HCT116 (cell line): ENCODE results near the gene ABCC8. TPM values are rescaled to one million over a fixed set of nuclear protein-coding genes. Genes with fewer than 3 reads are reported as not detected.

Experiments
- ATAC-seq: fragments of 200-7000 bp; cut with Tn5 transposase; 2 replicates; pipeline ENCODE4 v1.9.1; 2020; ENCODE audit warnings: mild to moderate bottlenecking, moderate library complexity
- BruUV-seq: library from RNA; stranded (reverse); fragments of 400-500 nt; replicated peaks from 2 replicates; lab custom pipeline; 2021; lab: Mats Ljungman, UMichigan
- CTCF ChIA-PET: fragments of 300-600 bp; sonication (Branson Sonifier 250); formaldehyde crosslinking; loops from one replicate; lab custom pipeline; 2021; ENCODE audit warnings: antibody characterized with exemption; lab: Charles Lee
- POLR2A ChIA-PET: fragments of 300-600, 350-600 bp; sonication (Branson Sonifier 250); formaldehyde crosslinking; loops from one replicate; lab custom pipeline; 2021; ENCODE audit warnings: antibody characterized with exemption; lab: Charles Lee
- RAD21 ChIA-PET, 2 experiments: fragments of 300-600 bp; sonication (Branson Sonifier 250); formaldehyde crosslinking; loops; one replicate each; lab custom pipeline; 2023; ENCODE audit warnings: low total read pairs in 2 of 2; ENCODE audit not compliant: uncharacterized antibody in 2 of 2, unreplicated experiment in 2 of 2, low non-redundant PET in 1 of 2; lab: Charles Lee
- DNase-seq: peaks from one replicate; pipeline ENCODE4 v3.0.0-alpha.2; 2010; ENCODE audit warnings: low read depth, low spot score
- H2AFZ ChIP-seq: fragments of 200-600 bp; shearing (Covaris generic), sonication (generic); 2 replicates; pipeline ENCODE4 v1.6.1; 2017; ENCODE audit warnings: low read depth, mixed run types, mixed read lengths, antibody characterized with exemption, low read length; ENCODE audit not compliant: poor library complexity, severe bottlenecking
- H3K27ac ChIP-seq: 2 replicates; pipeline ENCODE4 v1.5.1; 2012; ENCODE audit warnings: low read depth, low read length
- H3K27me3 ChIP-seq: fragments of 200-600 bp; sonication (generic); 2 replicates; pipeline ENCODE4 v1.6.1; 2016; ENCODE audit warnings: mixed run types, low read length, mixed read lengths; ENCODE audit not compliant: insufficient read depth
- H3K36me3 ChIP-seq, 2 experiments: fragments of 200-500 bp in 1 of 2; fragments of 200-600 bp in 1 of 2; sonication (Bioruptor generic) in 1 of 2; sonication (generic) in 1 of 2; 2 replicates each; pipeline versions ENCODE4 v1.5.1 to v1.6.1; 2014 to 2016; ENCODE audit warnings: low read length in 2 of 2, inconsistent platforms in 1 of 2, mixed read lengths in 1 of 2, mixed run types in 1 of 2; ENCODE audit not compliant: insufficient read depth in 2 of 2, control insufficient read depth in 1 of 2
- H3K4me1 ChIP-seq, 2 experiments: fragments of 200-600 bp in 1 of 2; sonication (generic) in 1 of 2; 2 replicates each; pipeline versions ENCODE4 v1.5.1 to v1.6.1; 2012 to 2017; ENCODE audit warnings: low read length in 2 of 2, inconsistent platforms in 1 of 2, mild to moderate bottlenecking in 1 of 2, mixed read lengths in 1 of 2, mixed run types in 1 of 2, moderate library complexity in 1 of 2; ENCODE audit not compliant: insufficient read depth in 2 of 2, control insufficient read depth in 1 of 2
- H3K4me2 ChIP-seq: fragments of 200-600 bp; sonication (generic); 2 replicates; pipeline ENCODE4 v1.6.1; 2017; ENCODE audit warnings: mixed run types, low read length, mixed read lengths
- H3K4me3 ChIP-seq, 2 experiments: fragments of 200-600 bp in 1 of 2; sonication (generic) in 1 of 2; replicated peaks in 1 of 2; 2 replicates each; pipeline ENCODE4 v1.5.1; 2011 to 2016; ENCODE audit warnings: low read length in 2 of 2, control low read depth in 1 of 2, low read depth in 1 of 2, mild to moderate bottlenecking in 1 of 2, mixed read lengths in 1 of 2, mixed run types in 1 of 2
- H3K79me2 ChIP-seq: fragments of 200-600 bp; sonication (generic); 2 replicates; pipeline ENCODE4 v1.6.1; 2017; ENCODE audit warnings: mild to moderate bottlenecking, mixed run types, low read length, moderate library complexity, mixed read lengths; ENCODE audit not compliant: insufficient read depth
- H3K9ac ChIP-seq: fragments of 200-600 bp; sonication (generic); 2 replicates; pipeline ENCODE4 v1.6.1; 2016; ENCODE audit warnings: low read length, mixed read lengths
- H3K9me2 ChIP-seq: fragments of 200-600 bp; sonication (generic), shearing (Covaris generic); 2 replicates; pipeline ENCODE4 v1.6.1; 2017; ENCODE audit warnings: mixed run types, mild to moderate bottlenecking, moderate library complexity; ENCODE audit not compliant: insufficient read depth
- H3K9me3 ChIP-seq, 2 experiments: fragments of 200-500 bp in 1 of 2; fragments of 200-600 bp in 1 of 2; sonication (Bioruptor generic) in 1 of 2; sonication (generic) in 1 of 2; 2 replicates each; pipeline ENCODE4 v1.6.1; 2014 to 2017; ENCODE audit warnings: low read length in 2 of 2, mixed read lengths in 2 of 2, inconsistent platforms in 1 of 2, low read depth in 1 of 2, mild to moderate bottlenecking in 1 of 2, mixed run types in 1 of 2, moderate library complexity in 1 of 2; ENCODE audit not compliant: control insufficient read depth in 1 of 2, insufficient read depth in 1 of 2
- H4K20me1 ChIP-seq: fragments of 200-600 bp; sonication (generic), shearing (Covaris generic); 2 replicates; pipeline ENCODE4 v1.6.1; 2017; ENCODE audit warnings: mixed run types, mild to moderate bottlenecking, moderate library complexity; ENCODE audit not compliant: insufficient read depth
- CBX3 ChIP-seq: IDR thresholded peaks from 2 replicates; pipeline ENCODE4 v1.6.1; 2012; ENCODE audit warnings: low read depth
- CEBPB ChIP-seq: IDR thresholded peaks from 2 replicates; pipeline ENCODE4 v1.6.1; 2012; ENCODE audit warnings: low read depth
- EZH2phosphoT487 ChIP-seq: fragments of 200-600 bp; IDR thresholded peaks from 2 replicates; pipeline ENCODE4 v1.6.1; 2018; ENCODE audit warnings: antibody characterized with exemption, borderline replicate concordance
- FOSL1 ChIP-seq: IDR thresholded peaks from 2 replicates; pipeline ENCODE4 v1.6.1; 2012; ENCODE audit warnings: low read depth
- JUND ChIP-seq: IDR thresholded peaks from 2 replicates; pipeline ENCODE4 v1.6.1; 2012
- RAD21 ChIP-seq: IDR thresholded peaks from 2 replicates; pipeline ENCODE4 v1.6.1; 2012; ENCODE audit warnings: low read depth, mild to moderate bottlenecking
- SIN3A ChIP-seq: IDR thresholded peaks from 2 replicates; pipeline ENCODE4 v1.6.1; 2012; ENCODE audit warnings: low read depth
- SRF ChIP-seq: IDR thresholded peaks from 2 replicates; pipeline ENCODE4 v1.6.1; 2012; ENCODE audit warnings: low read depth
- TCF7L2 ChIP-seq: IDR thresholded peaks from 2 replicates; pipeline ENCODE4 v1.7.0; 2011; ENCODE audit warnings: borderline replicate concordance, inconsistent platforms; ENCODE audit not compliant: insufficient read depth, insufficient read length; ENCODE audit errors: extremely low read depth
- YY1 ChIP-seq: IDR thresholded peaks from 2 replicates; pipeline ENCODE4 v1.6.1; 2011; ENCODE audit warnings: low read length, low read depth, moderate library complexity, mild to moderate bottlenecking; ENCODE audit not compliant: insufficient replicate concordance; ENCODE audit errors: extremely low read depth
- intact Hi-C: fragments of 100-400 bp; cut with micrococcal nuclease; formaldehyde crosslinking; loops from 2 replicates; pipeline ENCODE4 v1.10.0; 2022
- total RNA-seq: library from RNA; stranded (reverse); gene quantifications from one replicate; pipeline ENCODE4 v1.2.1, GENCODE V29; 2021; ENCODE audit not compliant: unreplicated experiment
- TF ChIP-seq, protein P1 (sequence below): IDR thresholded peaks from 2 replicates; pipeline ENCODE4 v1.6.1; 2011; ENCODE audit warnings: mild to moderate bottlenecking, low read length, moderate library complexity; ENCODE audit not compliant: insufficient replicate concordance; ENCODE audit errors: extremely low read depth
- TF ChIP-seq, protein P2 (sequence below), 3 experiments: fragments of 200-600 bp in 1 of 3; sonication (generic) in 1 of 3; IDR thresholded peaks in 2 of 3; conservative IDR thresholded peaks in 1 of 3; 2 replicates each; pipeline ENCODE4 v1.5.1; 2012 to 2017; ENCODE audit warnings: low read depth in 2 of 3, low read length in 2 of 3, antibody characterized with exemption in 1 of 3, borderline replicate concordance in 1 of 3, control low read depth in 1 of 3, mild to moderate bottlenecking in 1 of 3, mixed read lengths in 1 of 3, mixed run types in 1 of 3, moderate library complexity in 1 of 3; ENCODE audit not compliant: insufficient read depth in 1 of 3
- TF ChIP-seq, protein P3 (sequence below): IDR thresholded peaks from 2 replicates; pipeline ENCODE4 v1.6.1; 2012

The ABCC8 gene
- total RNA-seq, 1 experiment from 2014 or later = 0.39 TPM

DNA sequence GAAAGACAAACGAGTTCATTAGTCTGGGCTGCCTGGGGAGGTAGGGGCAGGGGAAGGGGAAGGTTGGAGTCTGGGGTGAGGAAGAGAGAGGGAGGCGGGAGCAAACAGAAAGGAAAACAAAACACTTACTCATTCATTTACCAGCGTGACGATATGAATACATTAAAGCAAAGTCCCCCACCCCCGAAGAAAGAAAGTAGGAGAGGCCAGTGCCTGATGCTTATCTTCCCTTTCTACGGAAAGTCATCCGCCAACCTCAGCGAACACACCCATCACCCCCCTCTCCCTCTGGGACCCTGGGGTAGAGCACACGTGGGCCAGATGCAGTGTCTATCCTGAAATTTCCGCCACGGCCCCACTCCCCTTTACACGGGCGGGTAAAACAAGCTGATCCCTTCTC, 13.7 kb downstream of the ABCC8 start:
- ChIA-PET RAD21 (no interaction called here), CTCF (no interaction called here), POLR2A (no interaction called here)
- no peak overlapping the region for H3K9ac ChIP-seq
- BruUV-seq = no TSS peak
- H3K27me3 ChIP-seq = no peaks in the 10 kb centered on the region
- H3K27ac ChIP-seq = no peak overlapping the region
- H3K9me2 ChIP-seq = no peaks in the 10 kb centered on the region
- intact Hi-C loops = no loop called here
- TF ChIP-seq, protein P1, sequence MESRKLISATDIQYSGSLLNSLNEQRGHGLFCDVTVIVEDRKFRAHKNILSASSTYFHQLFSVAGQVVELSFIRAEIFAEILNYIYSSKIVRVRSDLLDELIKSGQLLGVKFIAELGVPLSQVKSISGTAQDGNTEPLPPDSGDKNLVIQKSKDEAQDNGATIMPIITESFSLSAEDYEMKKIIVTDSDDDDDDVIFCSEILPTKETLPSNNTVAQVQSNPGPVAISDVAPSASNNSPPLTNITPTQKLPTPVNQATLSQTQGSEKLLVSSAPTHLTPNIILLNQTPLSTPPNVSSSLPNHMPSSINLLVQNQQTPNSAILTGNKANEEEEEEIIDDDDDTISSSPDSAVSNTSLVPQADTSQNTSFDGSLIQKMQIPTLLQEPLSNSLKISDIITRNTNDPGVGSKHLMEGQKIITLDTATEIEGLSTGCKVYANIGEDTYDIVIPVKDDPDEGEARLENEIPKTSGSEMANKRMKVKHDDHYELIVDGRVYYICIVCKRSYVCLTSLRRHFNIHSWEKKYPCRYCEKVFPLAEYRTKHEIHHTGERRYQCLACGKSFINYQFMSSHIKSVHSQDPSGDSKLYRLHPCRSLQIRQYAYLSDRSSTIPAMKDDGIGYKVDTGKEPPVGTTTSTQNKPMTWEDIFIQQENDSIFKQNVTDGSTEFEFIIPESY = no peak
- TF ChIP-seq FOSL1 = no peak
- no peak for TF ChIP-seq SIN3A
- TF ChIP-seq JUND = no peak
- no peak overlapping the region for H2AFZ ChIP-seq
- DNase-seq (no peak), ATAC-seq (no peak)
- H3K79me2 ChIP-seq = no peaks in the 10 kb centered on the region
- H4K20me1 ChIP-seq = no peaks in the 10 kb centered on the region
- no peak overlapping the region for H3K4me3 ChIP-seq
- no peaks in the 10 kb centered on the region for H3K36me3 ChIP-seq
- H3K4me2 ChIP-seq = no peak overlapping the region
- no peaks in the 10 kb centered on the region for H3K4me1 ChIP-seq
- H3K9me3 ChIP-seq = no peaks in the 10 kb centered on the region

DNA sequence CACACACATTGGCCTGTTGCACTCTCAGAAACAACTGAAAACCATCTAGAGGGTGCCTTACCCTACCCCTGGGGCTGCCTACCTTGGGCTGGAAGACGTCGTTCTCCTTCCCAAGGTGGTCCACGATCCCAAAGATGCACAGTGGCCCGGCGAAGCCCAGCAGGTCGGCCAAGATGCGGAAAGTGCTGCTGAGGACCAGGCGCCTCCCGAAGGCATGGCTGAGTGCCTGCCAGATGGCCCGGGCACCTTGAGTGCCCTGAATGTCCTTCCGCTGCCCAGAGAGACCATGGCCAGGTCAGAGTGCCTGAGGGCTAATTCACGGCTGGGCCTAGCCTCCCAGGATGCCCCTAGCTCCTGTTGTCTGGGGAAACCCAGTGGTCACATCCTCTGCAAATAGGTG, 16.2 kb downstream of the ABCC8 start:
- Histone ChIP-seq H3K9me2 (no peaks in the 10 kb centered on the region), H3K27me3 (peaks cover 7% of the 10 kb centered on the region; the same call in 1 of the 2 replicates), H3K4me3 (no peak overlapping the region), H3K4me2 (no peak overlapping the region), H2AFZ (no peak overlapping the region), H3K4me1 (no peaks in the 10 kb centered on the region), H4K20me1 (no peaks in the 10 kb centered on the region), H3K36me3 (no peaks in the 10 kb centered on the region), H3K79me2 (no peaks in the 10 kb centered on the region), H3K9me3 (no peaks in the 10 kb centered on the region), H3K27ac (no peak overlapping the region), H3K9ac (no peak overlapping the region)
- no peak for ATAC-seq
- RAD21 ChIA-PET = no interaction called here
- intact Hi-C loops = no loop called here
- CTCF ChIA-PET = no interaction called here
- no TSS peak for BruUV-seq
- DNase-seq = no peak
- POLR2A ChIA-PET = no interaction called here
- TF ChIP-seq CEBPB = no peak
- no peak for TF ChIP-seq RAD21
- TF ChIP-seq, protein P2, sequence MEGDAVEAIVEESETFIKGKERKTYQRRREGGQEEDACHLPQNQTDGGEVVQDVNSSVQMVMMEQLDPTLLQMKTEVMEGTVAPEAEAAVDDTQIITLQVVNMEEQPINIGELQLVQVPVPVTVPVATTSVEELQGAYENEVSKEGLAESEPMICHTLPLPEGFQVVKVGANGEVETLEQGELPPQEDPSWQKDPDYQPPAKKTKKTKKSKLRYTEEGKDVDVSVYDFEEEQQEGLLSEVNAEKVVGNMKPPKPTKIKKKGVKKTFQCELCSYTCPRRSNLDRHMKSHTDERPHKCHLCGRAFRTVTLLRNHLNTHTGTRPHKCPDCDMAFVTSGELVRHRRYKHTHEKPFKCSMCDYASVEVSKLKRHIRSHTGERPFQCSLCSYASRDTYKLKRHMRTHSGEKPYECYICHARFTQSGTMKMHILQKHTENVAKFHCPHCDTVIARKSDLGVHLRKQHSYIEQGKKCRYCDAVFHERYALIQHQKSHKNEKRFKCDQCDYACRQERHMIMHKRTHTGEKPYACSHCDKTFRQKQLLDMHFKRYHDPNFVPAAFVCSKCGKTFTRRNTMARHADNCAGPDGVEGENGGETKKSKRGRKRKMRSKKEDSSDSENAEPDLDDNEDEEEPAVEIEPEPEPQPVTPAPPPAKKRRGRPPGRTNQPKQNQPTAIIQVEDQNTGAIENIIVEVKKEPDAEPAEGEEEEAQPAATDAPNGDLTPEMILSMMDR (IDR thresholded peaks at IDR 0.05 in 2 of 3, conservative IDR thresholded peaks at IDR 0.05 in 1 of 3; ENCODE audit: borderline replicate concordance in 1 of 3, insufficient read depth in 1 of 3, low read depth in 2 of 3, low read length in 2 of 3) = no peak
- no peak for TF ChIP-seq TCF7L2
- TF ChIP-seq JUND = no peak
- TF ChIP-seq YY1 = no peak
- no peak for TF ChIP-seq CBX3
- TF ChIP-seq SRF = no peak
- TF ChIP-seq, protein P3, sequence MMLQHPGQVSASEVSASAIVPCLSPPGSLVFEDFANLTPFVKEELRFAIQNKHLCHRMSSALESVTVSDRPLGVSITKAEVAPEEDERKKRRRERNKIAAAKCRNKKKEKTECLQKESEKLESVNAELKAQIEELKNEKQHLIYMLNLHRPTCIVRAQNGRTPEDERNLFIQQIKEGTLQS = no peak
- no peak for TF ChIP-seq EZH2phosphoT487
